Activated T-cell treated with anti-CD3 and anti-CD28 coated beads, Interleukin-2, amount 50 U/mL, for 72 hours (primary cell): ENCODE measurements around the gene GHRL. TPM values are rescaled to one million over a fixed set of nuclear protein-coding genes. Genes with fewer than 3 reads are reported as not detected.
"Not testable (repeated sequence)": the region's sequence is repeated elsewhere in the genome, so short reads cannot be mapped to it uniquely, and the experiment has no call there.

ENCODE experiments used
- ATAC-seq, 2 donors: fragments of 150-1000 bp; cut with Tn5 transposase; replicated peaks in 1 of 2; 2 replicates each; pipeline ENCODE4 v1.10.0; 2021; ENCODE audit warnings: moderate library complexity in 2 of 2, mild to moderate bottlenecking in 1 of 2
- DNase-seq, 2 donors: peaks; one replicate each; pipeline ENCODE4 v3.0.0; 2021 to 2022; ENCODE audit warnings: mixed read lengths in 1 of 2
- H3K27ac Mint-ChIP-seq: one replicate; pipeline ENCODE4 v1.8.0; 2022; ENCODE audit warnings: mild to moderate bottlenecking, moderate library complexity, mixed read lengths
- H3K27me3 Mint-ChIP-seq: one replicate; pipeline ENCODE4 v1.8.0; 2022; ENCODE audit warnings: low read depth, mixed read lengths
- H3K36me3 Mint-ChIP-seq, 2 donors: one replicate each; pipeline ENCODE4 v1.8.0; 2022; ENCODE audit warnings: mixed read lengths in 2 of 2, mild to moderate bottlenecking in 1 of 2; ENCODE audit not compliant: insufficient read depth in 2 of 2
- H3K4me1 Mint-ChIP-seq: one replicate; pipeline ENCODE4 v1.8.0; 2022; ENCODE audit warnings: low read depth, mixed read lengths
- H3K4me3 Mint-ChIP-seq, 2 donors: one replicate each; pipeline ENCODE4 v1.8.0; 2022; ENCODE audit warnings: mild to moderate bottlenecking in 2 of 2, mixed read lengths in 2 of 2, moderate library complexity in 2 of 2
- H3K9me3 Mint-ChIP-seq, 2 donors: one replicate each; pipeline ENCODE4 v1.8.0; 2022; ENCODE audit warnings: mixed read lengths in 2 of 2
- total RNA-seq, 2 donors: library from RNA; stranded (reverse); gene quantifications; one replicate each; pipeline ENCODE4 v1.2.3, GENCODE V29; 2022

The GHRL gene
- total RNA-seq, 2 donors from 2014 or later, result 0.43 to 1.3 TPM

GRCh38 chr3:10303785-10304184 lies 11.0 kb upstream of the GHRL start:
- DNase-seq (no peak), ATAC-seq (peak in 1 of 2 donors; percentile 17)
- Mint-ChIP-seq H3K4me3 (no peak overlapping the region), H3K36me3 (peaks cover 4 to 14% of the 10 kb centered on the region in 2 donors), H3K9me3 (no peaks in the 10 kb centered on the region), H3K27me3 (no peaks in the 10 kb centered on the region), H3K4me1 (peaks cover 14% of the 10 kb centered on the region), H3K27ac (no peak overlapping the region)

DNA sequence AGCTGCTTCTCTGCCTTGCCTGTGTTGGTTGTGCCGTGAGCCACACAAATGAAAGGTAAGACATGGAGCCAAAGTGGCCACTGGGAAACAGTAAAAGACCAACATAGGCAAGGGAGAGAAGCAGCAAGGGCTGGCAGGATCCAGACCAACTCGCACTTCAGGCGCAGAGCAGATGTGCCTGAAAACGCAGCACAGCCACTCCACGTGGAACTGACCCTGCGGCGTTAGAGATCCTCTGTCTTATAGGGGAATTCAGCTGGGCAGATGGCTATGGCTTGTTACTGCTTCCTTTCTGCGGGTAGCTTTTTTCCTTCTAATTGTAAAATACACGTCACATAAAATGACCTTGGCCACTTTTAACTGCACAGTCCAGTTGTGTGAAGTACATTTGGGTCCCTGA lies 10.4 kb upstream of the GHRL start:
- Mint-ChIP-seq H3K27ac (no peak overlapping the region), H3K4me3 (no peak overlapping the region), H3K27me3 (no peaks in the 10 kb centered on the region), H3K36me3 (peaks cover 4 to 10% of the 10 kb centered on the region in 2 donors), H3K9me3 (no peaks in the 10 kb centered on the region), H3K4me1 (peaks cover 17% of the 10 kb centered on the region)
- ATAC-seq, result no peak
- no peak for DNase-seq

DNA sequence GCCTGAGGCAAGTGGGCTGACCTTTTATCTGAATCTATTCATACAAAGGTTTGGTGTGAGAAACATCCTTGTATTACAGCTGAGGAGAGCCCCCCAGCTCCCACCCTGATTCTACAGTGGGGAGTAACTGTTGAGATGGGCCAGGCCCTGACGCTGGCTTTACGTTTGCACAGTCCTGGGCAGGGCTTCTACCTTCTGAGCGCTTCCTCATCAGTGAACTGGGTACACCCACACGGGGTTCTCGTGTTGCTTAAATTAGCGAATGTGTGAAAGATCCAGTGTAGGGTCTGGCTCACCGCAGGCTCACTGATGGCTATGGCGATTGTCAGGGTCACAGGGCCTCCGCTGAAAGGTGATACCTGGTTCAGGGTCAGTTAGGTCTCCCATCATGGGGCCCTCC lies 7.3 kb upstream of the GHRL start:
- H3K4me1 Mint-ChIP-seq, result peaks cover 17% of the 10 kb centered on the region
- H3K27ac Mint-ChIP-seq, result peak overlapping the region; percentile 87
- ATAC-seq (peak in 1 of 2 donors; percentile 5), DNase-seq (no peak)
- peaks cover 6 to 22% of the 10 kb centered on the region in 2 donors for H3K36me3 Mint-ChIP-seq
- H3K4me3 Mint-ChIP-seq, result no peak overlapping the region
- no peaks in the 10 kb centered on the region for H3K27me3 Mint-ChIP-seq
- H3K9me3 Mint-ChIP-seq, result no peaks in the 10 kb centered on the region

GRCh38 chr3:10299679-10300078 lies 6.9 kb upstream of the GHRL start:
- Mint-ChIP-seq H3K27ac (peak overlapping the region; percentile 87), H3K9me3 (no peaks in the 10 kb centered on the region), H3K27me3 (no peaks in the 10 kb centered on the region), H3K4me1 (peaks cover 17% of the 10 kb centered on the region), H3K36me3 (peaks cover 6 to 25% of the 10 kb centered on the region in 2 donors), H3K4me3 (no peak overlapping the region)
- DNase-seq (no peak), ATAC-seq (peak; percentile 62 to 69)

DNA sequence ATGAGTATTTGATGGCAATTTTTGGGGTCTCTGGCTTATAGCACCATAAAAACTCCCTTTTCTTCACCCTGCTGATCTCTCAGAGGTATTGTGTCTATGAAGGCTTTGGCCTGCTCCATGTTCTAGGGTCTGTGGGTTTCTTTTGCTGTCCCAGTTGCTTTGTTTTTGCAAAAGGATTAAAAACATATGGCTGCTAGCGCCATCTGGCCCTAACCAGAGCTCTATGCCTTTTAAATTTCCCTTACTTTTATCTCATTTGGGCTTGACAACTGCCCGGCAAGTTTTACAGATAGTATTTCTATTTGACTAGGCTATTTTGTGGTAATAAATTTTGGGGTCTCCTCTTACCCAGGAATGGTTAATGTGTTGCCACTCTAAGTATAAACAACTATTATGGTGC lies 6.4 kb upstream of the GHRL start:
- Mint-ChIP-seq H3K4me1 (peaks cover 17% of the 10 kb centered on the region), H3K9me3 (no peaks in the 10 kb centered on the region), H3K27me3 (no peaks in the 10 kb centered on the region), H3K27ac (peak overlapping the region; percentile 43), H3K36me3 (peaks cover 6 to 25% of the 10 kb centered on the region in 2 donors), H3K4me3 (no peak overlapping the region)
- DNase-seq, result no peak
- ATAC-seq, result no peak

- DNase-seq, ATAC-seq, H3K27me3 Mint-ChIP-seq, H3K9me3 Mint-ChIP-seq, H3K4me3 Mint-ChIP-seq, H3K27ac Mint-ChIP-seq: not testable (repeated sequence)
- peaks cover 6 to 22% of the 10 kb centered on the region in 2 donors for H3K36me3 Mint-ChIP-seq
- H3K4me1 Mint-ChIP-seq, result peaks cover 17% of the 10 kb centered on the region
Observed at GRCh38 chr3:10298064-10298463, 5.3 kb upstream of the GHRL start.

GRCh38 chr3:10294030-10294586 lies 1.4 kb upstream of the GHRL start:
- H3K4me1 Mint-ChIP-seq, result peaks cover 22% of the 10 kb centered on the region
- H3K27ac Mint-ChIP-seq, result no peak overlapping the region
- H3K9me3 Mint-ChIP-seq, result no peaks in the 10 kb centered on the region
- ATAC-seq (no peak), DNase-seq (no peak)
- H3K27me3 Mint-ChIP-seq, result no peaks in the 10 kb centered on the region
- H3K4me3 Mint-ChIP-seq, result no peak overlapping the region
- peaks cover 8 to 21% of the 10 kb centered on the region in 2 donors for H3K36me3 Mint-ChIP-seq

DNA sequence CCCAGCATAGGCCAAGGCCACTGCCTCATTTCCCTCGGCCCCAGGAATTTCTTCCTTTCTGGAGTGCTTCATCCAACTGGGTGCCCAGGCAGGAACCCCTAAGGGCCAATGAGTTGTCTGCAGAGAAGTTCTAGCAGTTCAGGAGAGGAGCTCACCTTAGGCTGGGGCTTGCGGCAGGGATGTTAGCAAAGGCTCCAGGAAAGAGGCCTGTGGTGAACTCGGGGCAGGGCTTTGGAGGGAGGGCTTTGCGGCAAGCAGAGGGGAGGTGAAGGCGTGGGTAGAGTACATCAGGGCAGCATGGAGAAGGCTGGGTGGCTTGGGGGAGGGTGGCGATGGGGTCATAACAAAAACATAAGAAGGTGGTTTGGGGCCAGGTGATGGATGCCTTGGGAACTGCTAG lies 1.1 kb downstream of the GHRL start:
- H3K4me3 Mint-ChIP-seq, result no peak overlapping the region

GRCh38 chr3:10290481-10291176 lies 2.1 kb downstream of the GHRL start:
- H3K4me1 Mint-ChIP-seq, result peaks cover 20% of the 10 kb centered on the region
- H3K9me3 Mint-ChIP-seq, result no peaks in the 10 kb centered on the region
- DNase-seq, result no peak
- H3K4me3 Mint-ChIP-seq, result no peak overlapping the region
- no peak overlapping the region for H3K27ac Mint-ChIP-seq
- ATAC-seq, result no peak
- no peaks in the 10 kb centered on the region for H3K27me3 Mint-ChIP-seq
- peaks cover 2 to 10% of the 10 kb centered on the region in 2 donors for H3K36me3 Mint-ChIP-seq

More for the DNA sequence above, 1.1 kb downstream of the GHRL start:
- H3K9me3 Mint-ChIP-seq, result no peaks in the 10 kb centered on the region
- DNase-seq, result no peak
- H3K4me1 Mint-ChIP-seq, result peaks cover 16% of the 10 kb centered on the region
- no peak overlapping the region for H3K27ac Mint-ChIP-seq
- H3K27me3 Mint-ChIP-seq, result no peaks in the 10 kb centered on the region
- ATAC-seq, result no peak
- peaks cover 4 to 16% of the 10 kb centered on the region in 2 donors for H3K36me3 Mint-ChIP-seq

GRCh38 chr3:10289787-10290355 lies 2.9 kb downstream of the GHRL start:
- Mint-ChIP-seq H3K27me3 (no peaks in the 10 kb centered on the region), H3K4me1 (peaks cover 28% of the 10 kb centered on the region), H3K36me3 (peaks cover 2 to 6% of the 10 kb centered on the region in 2 donors), H3K4me3 (no peak overlapping the region), H3K27ac (no peak overlapping the region), H3K9me3 (no peaks in the 10 kb centered on the region)
- ATAC-seq (no peak), DNase-seq (no peak)

DNA sequence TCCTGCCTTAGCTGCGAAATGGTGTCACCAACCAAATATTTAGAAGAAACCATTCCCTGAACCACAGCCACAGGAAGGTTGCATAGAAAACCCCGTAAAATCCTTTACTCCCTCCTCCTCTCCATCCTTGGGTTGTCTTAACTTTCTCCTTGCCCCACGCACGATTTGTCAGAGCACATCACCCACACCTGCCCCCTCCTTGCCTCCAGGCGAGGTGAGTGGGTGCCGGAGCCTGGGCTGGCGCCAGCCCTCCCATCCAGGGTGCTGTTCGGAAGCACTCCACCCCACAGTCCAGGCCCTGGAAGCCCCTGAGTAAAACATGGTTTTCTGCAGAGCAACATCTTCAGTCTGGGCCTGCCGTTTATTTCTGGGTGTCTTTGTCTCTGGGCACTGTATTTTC lies 3.7 kb downstream of the GHRL start:
- no peaks in the 10 kb centered on the region for H3K27me3 Mint-ChIP-seq
- H3K36me3 Mint-ChIP-seq, result peaks cover 2 to 5% of the 10 kb centered on the region in 2 donors
- DNase-seq, result no peak
- peaks cover 36% of the 10 kb centered on the region for H3K4me1 Mint-ChIP-seq
- no peak overlapping the region for H3K27ac Mint-ChIP-seq
- no peaks in the 10 kb centered on the region for H3K9me3 Mint-ChIP-seq
- no peak overlapping the region for H3K4me3 Mint-ChIP-seq
- no peak for ATAC-seq

- Mint-ChIP-seq H3K4me1 (peaks cover 41% of the 10 kb centered on the region), H3K4me3 (no peak overlapping the region), H3K27me3 (no peaks in the 10 kb centered on the region), H3K9me3 (no peaks in the 10 kb centered on the region), H3K27ac (no peak overlapping the region), H3K36me3 (peaks cover 2 to 5% of the 10 kb centered on the region in 2 donors)
- ATAC-seq (no peak), DNase-seq (no peak)
Observed at GRCh38 chr3:10288575-10288960, 4.2 kb downstream of the GHRL start.

- Mint-ChIP-seq H3K9me3 (no peaks in the 10 kb centered on the region), H3K4me3 (no peak overlapping the region), H3K4me1 (peaks cover 45% of the 10 kb centered on the region), H3K27me3 (no peaks in the 10 kb centered on the region), H3K27ac (no peak overlapping the region), H3K36me3 (peaks cover 2 to 5% of the 10 kb centered on the region in 2 donors)
- DNase-seq (no peak), ATAC-seq (no peak)
Observed at GRCh38 chr3:10287936-10288574, 4.7 kb downstream of the GHRL start.
